RWPE2 (cell line): Measurements from ENCODE around the gene BTBD9.

Source experiments
- ATAC-seq: fragments of 200-7000 bp; cut with Tn5 transposase; 3 replicates; pipeline ENCODE4 v1.9.1; 2021; ENCODE audit warnings: low read depth
- DNase-seq: peaks from one replicate; pipeline ENCODE4 v3.0.0-alpha.2; 2020; ENCODE audit warnings: low spot score
- H3K27ac ChIP-seq: fragments of 450-650 bp; 2 replicates; pipeline ENCODE4 v1.5.1; 2017; ENCODE audit warnings: mild to moderate bottlenecking; ENCODE audit not compliant: poor library complexity, severe bottlenecking
- H3K27me3 ChIP-seq: fragments of 250-450 bp; sonication (Bioruptor Pico); 2 replicates; pipeline ENCODE4 v1.5.1; 2021; ENCODE audit warnings: mild to moderate bottlenecking, moderate library complexity; ENCODE audit not compliant: insufficient read depth, poor library complexity, severe bottlenecking
- H3K36me3 ChIP-seq: fragments of 250-450 bp; sonication (Bioruptor Pico); 2 replicates; pipeline ENCODE4 v1.5.1; 2020; ENCODE audit warnings: low read depth, mild to moderate bottlenecking, moderate library complexity
- H3K4me1 ChIP-seq: fragments of 250-450 bp; sonication (Bioruptor Pico); 2 replicates; pipeline ENCODE4 v1.5.1; 2021; ENCODE audit warnings: mild to moderate bottlenecking, moderate library complexity; ENCODE audit not compliant: insufficient read depth, poor library complexity, severe bottlenecking
- H3K4me3 ChIP-seq: fragments of 250-450 bp; sonication (Bioruptor Pico); 2 replicates; pipeline ENCODE4 v1.5.1; 2021; ENCODE audit warnings: mild to moderate bottlenecking, moderate library complexity; ENCODE audit not compliant: severe bottlenecking
- H3K9me3 ChIP-seq: fragments of 250-450 bp; sonication (Bioruptor Pico); 2 replicates; pipeline ENCODE4 v1.5.1; 2021; ENCODE audit warnings: mild to moderate bottlenecking, moderate library complexity; ENCODE audit not compliant: severe bottlenecking
- CTCF ChIP-seq: fragments of 450-650 bp; IDR thresholded peaks from one replicate; pipeline ENCODE4 v1.5.1; 2017; ENCODE audit warnings: mild to moderate bottlenecking, moderate library complexity; ENCODE audit not compliant: poor library complexity, severe bottlenecking

The BTBD9 gene

GRCh38 chr6:38686270-38687042 lies 46.7 kb upstream of the BTBD9 start:
- Histone ChIP-seq H3K9me3 (no peaks in the 10 kb centered on the region), H3K27me3 (no peaks in the 10 kb centered on the region), H3K4me1 (no peaks in the 10 kb centered on the region), H3K27ac (no peak overlapping the region), H3K36me3 (peaks cover 79% of the 10 kb centered on the region), H3K4me3 (no peak overlapping the region)
- DNase-seq (no peak), ATAC-seq (no peak)
- no peak for TF ChIP-seq CTCF

- no peaks in the 10 kb centered on the region for H3K9me3 ChIP-seq
- peaks cover 82% of the 10 kb centered on the region for H3K36me3 ChIP-seq
- TF ChIP-seq CTCF, result no peak
- ATAC-seq, result no peak
- H3K4me1 ChIP-seq, result no peaks in the 10 kb centered on the region
- no peak overlapping the region for H3K4me3 ChIP-seq
- H3K27ac ChIP-seq, result no peak overlapping the region
- no peaks in the 10 kb centered on the region for H3K27me3 ChIP-seq
- no peak for DNase-seq
Observed at GRCh38 chr6:38684904-38685303, 45.2 kb upstream of the BTBD9 start.

GRCh38 chr6:38684237-38684636 lies 44.5 kb upstream of the BTBD9 start:
- H3K4me1 ChIP-seq, result no peaks in the 10 kb centered on the region
- H3K27ac ChIP-seq, result no peak overlapping the region
- H3K27me3 ChIP-seq, result no peaks in the 10 kb centered on the region
- TF ChIP-seq CTCF, result no peak
- ATAC-seq (no peak), DNase-seq (no peak)
- peaks cover 86% of the 10 kb centered on the region for H3K36me3 ChIP-seq
- no peak overlapping the region for H3K4me3 ChIP-seq
- no peaks in the 10 kb centered on the region for H3K9me3 ChIP-seq

GRCh38 chr6:38681850-38682249 lies 42.1 kb upstream of the BTBD9 start:
- ATAC-seq, result no peak
- H3K36me3 ChIP-seq, result peaks cover 89% of the 10 kb centered on the region

More at GRCh38 chr6:38681850-38682249, 42.1 kb upstream of the BTBD9 start:
- H3K27ac ChIP-seq, result no peak overlapping the region
- H3K4me3 ChIP-seq, result no peak overlapping the region
- no peaks in the 10 kb centered on the region for H3K4me1 ChIP-seq
- TF ChIP-seq CTCF, result no peak
- DNase-seq, result no peak
- H3K27me3 ChIP-seq, result no peaks in the 10 kb centered on the region
- H3K9me3 ChIP-seq, result no peaks in the 10 kb centered on the region
